K562 (cell line): ENCODE measurements around the gene REG4. TPM values are rescaled to one million over a fixed set of nuclear protein-coding genes. Genes with fewer than 3 reads are reported as not detected.

Experiments
- ATAC-seq: fragments of 200-7000 bp; cut with Tn5 transposase; 3 replicates; pipeline ENCODE4 v1.9.1; 2020; ENCODE audit warnings: moderate library complexity
- BruUV-seq: library from RNA; stranded (reverse); fragments of 400-500 nt; replicated peaks from 2 replicates; lab custom pipeline; 2021; lab: Mats Ljungman, UMichigan
- CTCF ChIA-PET: fragments of 300-600 bp; formaldehyde crosslinking; extraction: SDS; loops from one replicate; lab custom pipeline; 2021; ENCODE audit warnings: low intra/inter-chr PET ratio; lab: Yijun Ruan, JAX
- POLR2A ChIA-PET: fragments of 300-600, 350-650 bp; sonication (Branson Sonifier 250); formaldehyde crosslinking; extraction: SDS; loops from one replicate; lab custom pipeline; 2021; ENCODE audit warnings: antibody characterized with exemption, inconsistent platforms; lab: Yijun Ruan, JAX
- DNase-seq, 4 experiments: peaks; one replicate each; pipeline versions ENCODE4 v3.0.0 to v3.0.0-alpha.2; 2011 to 2018; ENCODE audit warnings: low spot score in 3 of 4, mixed read lengths in 3 of 4; ENCODE audit errors: extremely low read depth in 1 of 4
- FAIRE-seq: peaks from 2 replicates; lab custom pipeline; 2011; peaks lifted over from hg19 to GRCh38; lab: Jason Lieb, UNC
- H2AFZ ChIP-seq: 2 replicates; pipeline ENCODE4 v1.6.0; 2011; ENCODE audit warnings: low read depth, low read length, control low read depth, inconsistent platforms
- H3K27ac ChIP-seq: fragments of 200-600 bp; 3 replicates; pipeline ENCODE4 v1.8.0; 2011; ENCODE audit warnings: low read depth, mild to moderate bottlenecking, control low read depth, inconsistent platforms, low read length, moderate library complexity, mixed read lengths; ENCODE audit errors: extremely low read depth
- H3K27me3 ChIP-seq, 2 experiments: fragments of 300-600 bp in 1 of 2; 2 replicates in 1 of 2; 3 replicates in 1 of 2; pipeline versions ENCODE4 v1.6.0 to v1.8.0; 2011; ENCODE audit warnings: inconsistent platforms in 2 of 2, low read length in 2 of 2, mild to moderate bottlenecking in 1 of 2, mixed read lengths in 1 of 2, moderate library complexity in 1 of 2; ENCODE audit not compliant: control insufficient read depth in 2 of 2, insufficient read depth in 2 of 2
- H3K36me3 ChIP-seq: fragments of 300-600 bp; 3 replicates; pipeline ENCODE4 v1.8.0; 2011; ENCODE audit warnings: mild to moderate bottlenecking, low read length, inconsistent platforms; ENCODE audit not compliant: control insufficient read depth, insufficient read depth
- H3K4me1 ChIP-seq, 2 experiments: fragments of 200-600 bp in 1 of 2; replicated peaks in 1 of 2; 2 replicates in 1 of 2; 3 replicates in 1 of 2; pipeline versions ENCODE4 v1.5.1 to v1.8.0; 2011; ENCODE audit warnings: inconsistent platforms in 2 of 2, low read length in 2 of 2, mild to moderate bottlenecking in 1 of 2, mixed read lengths in 1 of 2, moderate library complexity in 1 of 2; ENCODE audit not compliant: control insufficient read depth in 2 of 2, insufficient read depth in 2 of 2
- H3K4me2 ChIP-seq: 2 replicates; pipeline ENCODE4 v1.6.1; 2011; ENCODE audit warnings: low read length, control low read depth, inconsistent platforms, mixed read lengths; ENCODE audit not compliant: insufficient read depth
- H3K4me3 ChIP-seq: fragments of 200-600 bp; sonication (generic), shearing (Covaris generic); 2 replicates; pipeline ENCODE4 v1.5.1; 2016; ENCODE audit warnings: control low read depth, inconsistent platforms
- H3K79me2 ChIP-seq: fragments of 200-600 bp; 3 replicates; pipeline ENCODE4 v1.8.0; 2011; ENCODE audit warnings: low read length, inconsistent platforms; ENCODE audit not compliant: control insufficient read depth, insufficient read depth
- H3K9ac ChIP-seq, 2 experiments: 2 replicates each; pipeline versions ENCODE4 v1.6.0 to v1.6.1; 2011; ENCODE audit warnings: low read depth in 2 of 2, low read length in 2 of 2, control low read depth in 1 of 2, inconsistent platforms in 1 of 2, mild to moderate bottlenecking in 1 of 2, mixed read lengths in 1 of 2; ENCODE audit not compliant: insufficient read depth in 1 of 2
- H3K9me1 ChIP-seq: one replicate; pipeline ENCODE4 v1.6.0; 2011; ENCODE audit warnings: inconsistent platforms, mild to moderate bottlenecking, low read length, moderate library complexity; ENCODE audit not compliant: control insufficient read depth, insufficient read depth
- H3K9me3 ChIP-seq: replicated peaks from 2 replicates; pipeline ENCODE4 v1.5.1; 2011; ENCODE audit warnings: low read depth, low read length, inconsistent platforms; ENCODE audit not compliant: control insufficient read depth, insufficient read depth
- H4K20me1 ChIP-seq: replicated peaks from 2 replicates; pipeline ENCODE4 v1.6.1; 2011; ENCODE audit warnings: low read length, inconsistent platforms, mixed read lengths; ENCODE audit not compliant: control insufficient read depth, insufficient read depth
- CHAMP1 ChIP-seq: fragments of 450-650 bp; IDR thresholded peaks from 2 replicates; pipeline ENCODE4 v1.6.1; 2016; ENCODE audit warnings: mild to moderate bottlenecking
- FUS ChIP-seq: fragments of 200-400 bp; formaldehyde crosslinking; optimal IDR thresholded peaks from 2 replicates; pipeline ENCODE3; 2017; ENCODE audit warnings: low read depth, low read length
- GABPB2 ChIP-seq: fragments of 250-450 bp; sonication (Bioruptor Pico); conservative IDR thresholded peaks from 2 replicates; pipeline ENCODE4 v1.5.1; 2021; ENCODE audit warnings: mild to moderate bottlenecking
- HNRNPK ChIP-seq: fragments of 200-400 bp; formaldehyde crosslinking; IDR thresholded peaks from one replicate; pipeline ENCODE4 v1.6.1; 2018; ENCODE audit warnings: mild to moderate bottlenecking, low read depth, low read length; ENCODE audit not compliant: poor library complexity, severe bottlenecking
- ILF3 ChIP-seq: fragments of 450-650 bp; IDR thresholded peaks from 2 replicates; pipeline ENCODE4 v1.6.1; 2018; ENCODE audit warnings: antibody characterized with exemption, mild to moderate bottlenecking, moderate library complexity, borderline replicate concordance
- NR2C1 ChIP-seq, 2 experiments: fragments of 450-650 bp; IDR thresholded peaks; 2 replicates each; pipeline ENCODE4 v1.6.1; 2017; ENCODE audit warnings: mild to moderate bottlenecking in 2 of 2, antibody characterized with exemption in 1 of 2, inconsistent platforms in 1 of 2, missing compliant biosample characterization in 1 of 2, missing genetic modification characterization in 1 of 2
- POLR2G ChIP-seq: fragments of 200-400 bp; formaldehyde crosslinking; IDR thresholded peaks from 2 replicates; pipeline ENCODE4 v1.6.1; 2017; ENCODE audit warnings: low read depth, mild to moderate bottlenecking, antibody characterized with exemption, low read length, moderate library complexity
- TARDBP ChIP-seq: fragments of 450-650 bp; IDR thresholded peaks from 2 replicates; pipeline ENCODE4 v1.6.1; 2016
- ZNF121 ChIP-seq: sonication (generic); formaldehyde crosslinking; conservative IDR thresholded peaks from 2 replicates; pipeline ENCODE4 v1.8.0; 2022; ENCODE audit warnings: missing genetic modification reagents
- ZNF175 ChIP-seq: fragments of 200-800 bp; sonication (Bioruptor generic); IDR thresholded peaks from 2 replicates; pipeline ENCODE4 v1.6.1; 2016; ENCODE audit warnings: low read depth, mild to moderate bottlenecking, missing genetic modification characterization, missing compliant biosample characterization
- ZNF431 ChIP-seq: sonication (generic); formaldehyde crosslinking; IDR thresholded peaks from 2 replicates; pipeline ENCODE4 v1.8.0; 2022; ENCODE audit warnings: mild to moderate bottlenecking, missing genetic modification reagents
- WGBS: fragments of 100-300 bp; shearing (Covaris generic); methylation state at CpG from one replicate; pipeline ENCODE4 v1.1.6; 2016; ENCODE audit warnings: low coverage, mixed read lengths; ENCODE audit not compliant: insufficient coverage; ENCODE audit errors: missing lambda C conversion rate; 5-methylcytosine and 5-hydroxymethylcytosine counted together
- in situ Hi-C: fragments of 300-500 bp; cut with MboI; formaldehyde crosslinking; loops from 4 replicates; pipeline ENCODE4 v1.15.0; 2018; ENCODE audit warnings: inconsistent platforms, mixed read lengths
- intact Hi-C: fragments of 100-400 bp; cut with micrococcal nuclease; formaldehyde crosslinking; loops from 2 replicates; pipeline ENCODE4 v1.14.2; 2022
- polyA plus RNA-seq, 8 experiments: library from polyadenylated mRNA; depleted of rRNA in 4 of 8; stranded (reverse) in 5 of 8; unstranded in 3 of 8; fragments of >200 nt; fragmentation: Nextera tagmentation in 2 of 8; fragmentation: Illumina TruSeq in 1 of 8; extraction: Ambion mirVana in 2 of 8; extraction: Trizol in 1 of 8; gene quantifications; 2 replicates each; pipeline versions ENCODE4 v1.2.1 to v1.2.3, GENCODE V29; 2011 to 2014; ENCODE audit warnings: inconsistent platforms in 1 of 8, missing spikeins in 1 of 8
- total RNA-seq, 7 experiments: library from RNA; depleted of rRNA in 6 of 7; stranded (reverse); fragments of >200 nt in 6 of 7; fragmentation: Illumina TruSeq in 2 of 7; extraction: Trizol in 2 of 7; gene quantifications; 2 replicates each; pipeline versions ENCODE4 v1.2.1 to v1.2.3, GENCODE V29; 2011 to 2021; ENCODE audit warnings: low replicate concordance in 1 of 7
- TF ChIP-seq, protein P1 (sequence below): fragments of 450-650 bp; IDR thresholded peaks from 2 replicates; pipeline ENCODE4 v1.6.1; 2017; ENCODE audit warnings: antibody characterized with exemption
- TF ChIP-seq, protein P2 (sequence below): fragments of 450-650 bp; IDR thresholded peaks from 2 replicates; pipeline ENCODE4 v1.6.1; 2018; ENCODE audit warnings: mild to moderate bottlenecking, low read depth; ENCODE audit not compliant: partially characterized antibody

REG4 gene
- total and polyA plus RNA-seq, 9 of the 15 experiments (the other 6 are each of a cell fraction or from before 2014, with no cell fraction given): not detected

GRCh38 chr1:119794876-119795240 is 16.4 kb downstream of the REG4 start (continued):
- TF ChIP-seq CHAMP1: no peak

- intact Hi-C loops: no loop called here
- no peak overlapping the region for H3K4me3 ChIP-seq
- H3K9me1 ChIP-seq: no peaks in the 10 kb centered on the region
- H3K4me2 ChIP-seq: no peak overlapping the region
- no peaks in the 10 kb centered on the region for H3K4me1 ChIP-seq
- CTCF ChIA-PET: no interaction called here
- WGBS: 1% methylated on average over 7 of the region's 8 CpGs
- H3K27me3 ChIP-seq: peaks cover 32 to 45% of the 10 kb centered on the region in 2 experiments
- no TSS peak for BruUV-seq
- no peaks in the 10 kb centered on the region for H3K9me3 ChIP-seq
- H4K20me1 ChIP-seq: no peaks in the 10 kb centered on the region
- H3K27ac ChIP-seq: no peak overlapping the region
- no peak overlapping the region for H2AFZ ChIP-seq
- DNase-seq: no peak
- H3K36me3 ChIP-seq: no peaks in the 10 kb centered on the region
- H3K79me2 ChIP-seq: no peaks in the 10 kb centered on the region
- no peak overlapping the region for H3K9ac ChIP-seq
- FAIRE-seq: no peak
- POLR2A ChIA-PET: no interaction called here
- ATAC-seq: no peak
- in situ Hi-C loops: no loop called here
- TF ChIP-seq ILF3 (no peak), TARDBP (no peak), HNRNPK (no peak), ZNF121 (no peak), ZNF431 (CRISPR knock-in tag) (no peak), NR2C1 (IDR thresholded peaks at IDR 0.05) (no peak), NR2C1 (tag; IDR thresholded peaks at IDR 0.05) (no peak), GABPB2 (CRISPR knock-in tag) (no peak), POLR2G (no peak), FUS (no peak), ZNF175 (CRISPR knock-in tag) (no peak)
- TF ChIP-seq, protein P1, sequence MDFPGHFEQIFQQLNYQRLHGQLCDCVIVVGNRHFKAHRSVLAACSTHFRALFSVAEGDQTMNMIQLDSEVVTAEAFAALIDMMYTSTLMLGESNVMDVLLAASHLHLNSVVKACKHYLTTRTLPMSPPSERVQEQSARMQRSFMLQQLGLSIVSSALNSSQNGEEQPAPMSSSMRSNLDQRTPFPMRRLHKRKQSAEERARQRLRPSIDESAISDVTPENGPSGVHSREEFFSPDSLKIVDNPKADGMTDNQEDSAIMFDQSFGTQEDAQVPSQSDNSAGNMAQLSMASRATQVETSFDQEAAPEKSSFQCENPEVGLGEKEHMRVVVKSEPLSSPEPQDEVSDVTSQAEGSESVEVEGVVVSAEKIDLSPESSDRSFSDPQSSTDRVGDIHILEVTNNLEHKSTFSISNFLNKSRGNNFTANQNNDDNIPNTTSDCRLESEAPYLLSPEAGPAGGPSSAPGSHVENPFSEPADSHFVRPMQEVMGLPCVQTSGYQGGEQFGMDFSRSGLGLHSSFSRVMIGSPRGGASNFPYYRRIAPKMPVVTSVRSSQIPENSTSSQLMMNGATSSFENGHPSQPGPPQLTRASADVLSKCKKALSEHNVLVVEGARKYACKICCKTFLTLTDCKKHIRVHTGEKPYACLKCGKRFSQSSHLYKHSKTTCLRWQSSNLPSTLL: no peak
- TF ChIP-seq, protein P2, sequence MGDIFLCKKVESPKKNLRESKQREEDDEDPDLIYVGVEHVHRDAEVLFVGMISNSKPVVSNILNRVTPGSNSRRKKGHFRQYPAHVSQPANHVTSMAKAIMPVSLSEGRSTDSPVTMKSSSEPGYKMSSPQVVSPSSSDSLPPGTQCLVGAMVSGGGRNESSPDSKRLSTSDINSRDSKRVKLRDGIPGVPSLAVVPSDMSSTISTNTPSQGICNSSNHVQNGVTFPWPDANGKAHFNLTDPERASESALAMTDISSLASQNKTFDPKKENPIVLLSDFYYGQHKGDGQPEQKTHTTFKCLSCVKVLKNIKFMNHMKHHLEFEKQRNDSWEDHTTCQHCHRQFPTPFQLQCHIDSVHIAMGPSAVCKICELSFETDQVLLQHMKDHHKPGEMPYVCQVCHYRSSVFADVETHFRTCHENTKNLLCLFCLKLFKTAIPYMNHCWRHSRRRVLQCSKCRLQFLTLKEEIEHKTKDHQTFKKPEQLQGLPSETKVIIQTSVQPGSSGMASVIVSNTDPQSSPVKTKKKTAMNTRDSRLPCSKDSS: no peak
Observed at GRCh38 chr1:119794230-119794875, 16.9 kb downstream of the REG4 start.
